Small intestine (tissue), 7 donors: ENCODE results near the gene ABCA4. TPM values are rescaled to one million over a fixed set of nuclear protein-coding genes. Genes with fewer than 3 reads are reported as not detected.

Experiments used
- DNase-seq, 2 donors: peaks; one replicate each; pipeline versions ENCODE4 v3.0.0 to v3.0.0-alpha.2; 2013
- FAIRE-seq: peaks from 2 replicates; lab custom pipeline; 2012; peaks lifted over from hg19 to GRCh38; lab: Jason Lieb, UNC
- H3K27ac ChIP-seq, 3 donors: one replicate each; pipeline ENCODE4 v1.5.1; 2013; ENCODE audit warnings: low read length in 2 of 3, mild to moderate bottlenecking in 2 of 3, control low read depth in 1 of 3, inconsistent platforms in 1 of 3, low read depth in 1 of 3, moderate library complexity in 1 of 3
- H3K27me3 ChIP-seq, 3 donors: one replicate each; pipeline ENCODE4 v1.6.1; 2013; ENCODE audit warnings: low read length in 3 of 3, inconsistent platforms in 1 of 3; ENCODE audit not compliant: control insufficient read depth in 3 of 3, insufficient read depth in 3 of 3
- H3K36me3 ChIP-seq, 3 donors: one replicate each; pipeline ENCODE4 v1.6.1; 2013; ENCODE audit warnings: low read length in 3 of 3, inconsistent platforms in 1 of 3, low read depth in 1 of 3, mild to moderate bottlenecking in 1 of 3, moderate library complexity in 1 of 3; ENCODE audit not compliant: control insufficient read depth in 3 of 3, insufficient read depth in 2 of 3
- H3K4me1 ChIP-seq, 3 donors: one replicate each; pipeline ENCODE4 v1.6.1; 2013; ENCODE audit warnings: low read length in 2 of 3, inconsistent platforms in 1 of 3, low read depth in 1 of 3, mild to moderate bottlenecking in 1 of 3, moderate library complexity in 1 of 3; ENCODE audit not compliant: control insufficient read depth in 3 of 3, insufficient read depth in 2 of 3
- H3K4me3 ChIP-seq, 3 donors: one replicate each; pipeline ENCODE4 v1.5.1; 2013; ENCODE audit warnings: low read length in 3 of 3, control low read depth in 1 of 3, inconsistent platforms in 1 of 3, low read depth in 1 of 3, mild to moderate bottlenecking in 1 of 3, moderate library complexity in 1 of 3
- H3K9me3 ChIP-seq, 2 donors: one replicate each; pipeline ENCODE4 v1.6.1; 2013; ENCODE audit warnings: low read depth in 1 of 2, low read length in 1 of 2; ENCODE audit not compliant: control insufficient read depth in 2 of 2, insufficient read depth in 1 of 2
- WGBS, 3 donors: extraction: QIAGEN DNeasy Blood & Tissue Kit; methylation state at CpG; one replicate each; pipeline ENCODE4 v1.1.7; 2013; 5-methylcytosine and 5-hydroxymethylcytosine counted together
- polyA plus RNA-seq, 4 donors: library from polyadenylated mRNA; stranded (reverse) in 3 of 4; unstranded in 1 of 4; fragments of 200-250 nt in 3 of 4; fragments of 120-200 nt in 1 of 4; gene quantifications; one replicate each; pipeline versions ENCODE4 v1.2.1 to v1.2.3, GENCODE V29; 2013
- donor health status: healthy with polysubstance abuse.
- donor health status: control.
- donor health status: control.
- donor health status: Bipolar disorder and iron deficiency.
- donor health status: healthy.

ABCA4 gene
- polyA plus RNA-seq, 4 donors, result 2.4 to 4.3 (median 3.8) TPM

DNA sequence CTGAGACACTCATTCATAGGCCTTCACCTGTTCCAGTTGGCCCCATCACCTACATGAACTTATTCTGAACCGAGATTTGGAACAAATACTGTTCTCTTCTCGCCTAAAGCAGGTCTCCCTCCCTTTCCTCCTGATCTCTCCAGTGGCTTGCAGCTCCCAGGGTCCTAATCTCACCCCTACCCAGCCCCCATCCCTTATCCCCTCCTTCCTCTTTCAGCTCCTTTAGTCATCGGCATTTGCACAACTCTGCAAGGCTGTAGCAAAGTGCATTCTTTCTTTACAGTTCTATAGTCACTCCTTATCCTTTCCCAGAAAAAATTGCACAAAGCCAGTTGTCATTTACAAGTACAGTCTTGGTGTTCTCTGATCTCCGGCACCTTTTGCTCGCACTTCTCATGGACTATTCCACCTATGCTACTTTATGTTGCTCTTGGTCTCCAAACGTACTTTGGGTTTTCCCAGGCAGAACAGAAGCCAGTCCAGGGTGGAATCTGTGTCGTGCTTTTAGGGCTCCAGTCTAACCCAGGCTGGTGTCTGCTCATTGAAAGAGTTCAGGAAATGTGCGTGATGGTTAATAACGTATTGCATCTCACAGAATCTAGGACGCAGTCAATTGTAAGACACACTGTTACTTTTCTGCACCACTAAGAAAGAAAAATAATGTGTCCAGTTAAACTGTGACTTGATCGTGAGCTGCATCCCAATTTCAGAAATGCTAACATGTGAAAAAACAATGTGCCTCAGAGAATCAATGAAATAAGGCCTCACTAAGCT is 965 bp downstream of the ABCA4 start:
- Histone ChIP-seq H3K4me1 (no peaks in the 10 kb centered on the region), H3K36me3 (no peaks in the 10 kb centered on the region), H3K9me3 (no peaks in the 10 kb centered on the region), H3K4me3 (no peak overlapping the region), H3K27me3 (peaks cover 0 to 10% (median 0%) of the 10 kb centered on the region in 3 donors), H3K27ac (no peak overlapping the region)
- 81 to 88% (median 84%) methylated on average over 11 of the region's 11 CpGs for WGBS, 3 donors
- no peak for DNase-seq
- no peak for FAIRE-seq

GRCh38 chr1:94119306-94119705 is 1.6 kb downstream of the ABCA4 start:
- H3K27ac ChIP-seq, result no peak overlapping the region
- DNase-seq (no peak), FAIRE-seq (no peak)
- no peaks in the 10 kb centered on the region for H3K36me3 ChIP-seq
- WGBS, 3 donors, result 76 to 87% (median 87%) methylated on average over 6 of the region's 6 CpGs
- no peaks in the 10 kb centered on the region for H3K4me1 ChIP-seq
- peaks cover 0 to 10% (median 0%) of the 10 kb centered on the region in 3 donors for H3K27me3 ChIP-seq
- H3K4me3 ChIP-seq, result no peak overlapping the region
- H3K9me3 ChIP-seq, result no peaks in the 10 kb centered on the region

- no peak for FAIRE-seq
- Histone ChIP-seq H3K27ac (no peak overlapping the region), H3K9me3 (no peaks in the 10 kb centered on the region), H3K4me1 (no peaks in the 10 kb centered on the region), H3K36me3 (no peaks in the 10 kb centered on the region), H3K4me3 (no peak overlapping the region), H3K27me3 (peaks cover 0 to 10% (median 0%) of the 10 kb centered on the region in 3 donors)
- 73 to 91% (median 84%) methylated on average over 7 of the region's 7 CpGs for WGBS, 3 donors
- DNase-seq, result no peak
These were observed 2.5 kb downstream of the ABCA4 start for GRCh38 chr1:94118471-94118870.

- WGBS, 3 donors, result 50 to 79% (median 68%) methylated on average over 7 of the region's 7 CpGs
- no peaks in the 10 kb centered on the region for H3K9me3 ChIP-seq
- no peak overlapping the region for H3K27ac ChIP-seq
- DNase-seq (no peak), FAIRE-seq (no peak)
- no peaks in the 10 kb centered on the region for H3K4me1 ChIP-seq
- no peaks in the 10 kb centered on the region for H3K36me3 ChIP-seq
- peaks cover 0 to 10% (median 0%) of the 10 kb centered on the region in 3 donors for H3K27me3 ChIP-seq
- H3K4me3 ChIP-seq, result no peak overlapping the region
These were observed 2.9 kb downstream of the ABCA4 start for GRCh38 chr1:94118013-94118412.

DNA sequence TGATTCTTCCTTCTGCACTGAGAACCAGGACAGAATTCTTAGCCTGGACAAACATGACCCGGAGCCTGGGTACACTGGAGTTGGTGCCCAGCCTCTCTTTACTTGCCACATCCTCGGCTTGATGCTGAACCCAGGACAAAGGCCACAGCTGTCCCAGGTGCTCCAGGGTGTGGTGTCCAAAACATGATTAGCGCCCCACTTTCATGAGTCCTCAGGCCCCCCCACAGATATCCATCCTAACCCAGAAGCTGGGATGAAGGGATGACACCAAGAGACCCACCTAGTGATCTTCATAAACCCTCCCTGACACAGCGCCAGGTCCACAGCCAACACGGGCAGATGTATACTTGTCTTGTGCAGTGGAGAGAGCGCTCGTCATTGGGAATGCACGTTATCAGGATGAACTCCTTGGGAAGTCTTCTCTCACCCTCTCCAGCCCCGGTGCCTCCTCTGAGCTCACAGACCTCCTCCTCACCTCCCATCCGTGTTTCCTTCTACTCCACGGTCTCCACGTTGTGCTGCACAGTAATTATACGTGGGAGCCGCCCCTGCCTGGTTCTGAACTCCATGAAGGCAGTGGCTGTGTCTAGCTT is 3.6 kb downstream of the ABCA4 start:
- WGBS, 3 donors, result 65 to 83% (median 68%) methylated on average over 14 of the region's 14 CpGs
- H3K27ac ChIP-seq, result no peak overlapping the region
- no peak for FAIRE-seq

DNA sequence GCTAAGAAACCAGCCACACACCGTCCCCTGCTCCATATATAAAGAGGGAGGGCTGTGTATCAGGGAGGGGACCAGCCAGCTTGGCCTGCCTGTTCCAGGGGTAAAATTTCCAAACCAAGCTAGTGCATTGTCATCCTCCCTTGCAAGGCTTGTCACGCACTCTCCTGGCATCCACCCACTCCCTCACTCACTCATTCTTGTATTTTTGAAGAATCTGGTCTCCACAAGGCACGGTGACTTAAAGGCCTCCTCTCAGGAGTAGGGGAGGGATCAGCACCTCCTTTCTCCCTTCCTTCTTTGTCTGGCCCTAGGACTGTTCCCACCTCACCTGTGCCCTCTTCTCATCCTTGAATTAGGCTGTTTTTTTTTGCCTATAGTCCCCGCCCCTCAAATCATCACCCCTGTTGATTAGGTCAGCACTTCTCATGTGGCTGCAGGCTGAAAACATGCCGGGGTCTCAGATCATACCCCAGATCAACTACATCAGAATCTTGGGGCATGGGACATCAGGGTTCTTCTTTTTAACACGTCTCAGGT is 5.0 kb downstream of the ABCA4 start:
- Histone ChIP-seq H3K27ac (no peak overlapping the region), H3K27me3 (peaks cover 0 to 10% (median 0%) of the 10 kb centered on the region in 3 donors), H3K4me3 (no peak overlapping the region), H3K36me3 (no peaks in the 10 kb centered on the region), H3K9me3 (no peaks in the 10 kb centered on the region), H3K4me1 (no peaks in the 10 kb centered on the region)
- WGBS, 3 donors, result 58 to 73% (median 62%) methylated on average over 6 of the region's 6 CpGs
- no peak for FAIRE-seq
- no peak for DNase-seq

More for the DNA sequence above, 3.6 kb downstream of the ABCA4 start:
- Histone ChIP-seq H3K4me1 (no peaks in the 10 kb centered on the region), H3K9me3 (no peaks in the 10 kb centered on the region), H3K27me3 (peaks cover 0 to 10% (median 0%) of the 10 kb centered on the region in 3 donors), H3K36me3 (no peaks in the 10 kb centered on the region), H3K4me3 (no peak overlapping the region)
- no peak for DNase-seq

GRCh38 chr1:94115254-94115899 is 5.6 kb downstream of the ABCA4 start:
- Histone ChIP-seq H3K9me3 (peaks cover 0 to 2% of the 10 kb centered on the region in 2 donors), H3K36me3 (no peaks in the 10 kb centered on the region), H3K27ac (no peak overlapping the region), H3K4me1 (no peaks in the 10 kb centered on the region), H3K4me3 (no peak overlapping the region), H3K27me3 (peaks cover 0 to 10% (median 0%) of the 10 kb centered on the region in 3 donors)
- FAIRE-seq, result no peak
- DNase-seq, result no peak
- 90 to 92% (median 90%) methylated on average over 10 of the region's 10 CpGs for WGBS, 3 donors

DNA sequence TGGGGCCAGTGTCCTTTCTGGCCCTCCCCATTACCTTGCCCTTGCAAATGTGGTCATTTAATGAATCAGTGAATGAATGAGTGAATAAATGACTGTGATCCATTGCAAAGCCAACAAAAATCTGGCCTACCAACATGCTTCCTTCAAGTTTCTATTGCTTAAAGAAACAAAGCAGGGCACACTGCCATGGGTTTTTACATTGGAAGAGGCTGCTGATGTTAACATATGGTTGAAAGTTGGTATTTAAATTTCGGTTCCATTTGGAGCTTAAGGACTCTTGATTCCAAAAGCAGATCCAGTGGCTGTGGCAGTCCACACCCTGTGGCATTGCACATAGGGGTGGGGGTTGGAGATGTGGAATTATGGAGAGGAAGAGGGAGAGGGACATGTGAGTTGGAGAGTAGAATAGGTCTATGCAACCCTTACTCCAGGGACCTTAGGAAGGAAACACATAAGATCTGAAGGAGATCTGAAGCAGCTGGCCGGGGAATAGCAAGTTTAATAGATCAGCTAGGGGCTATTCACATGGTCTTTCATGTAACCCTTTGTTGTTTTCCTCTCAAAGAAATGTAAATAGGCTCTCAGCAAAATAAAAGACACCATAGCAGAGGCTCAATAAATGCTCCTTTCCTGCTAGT is 7.2 kb downstream of the ABCA4 start:
- no peak overlapping the region for H3K27ac ChIP-seq
- no peak overlapping the region for H3K4me3 ChIP-seq
- H3K27me3 ChIP-seq, result peaks cover 0 to 10% (median 0%) of the 10 kb centered on the region in 3 donors
- H3K36me3 ChIP-seq, result no peaks in the 10 kb centered on the region
- 57 to 66% (median 59%) methylated on average over 2 of the region's 2 CpGs for WGBS, 3 donors
- H3K9me3 ChIP-seq, result peaks cover 0 to 2% of the 10 kb centered on the region in 2 donors
- FAIRE-seq, result no peak
- no peaks in the 10 kb centered on the region for H3K4me1 ChIP-seq
- no peak for DNase-seq
